Measurements from ENCODE around the gene C1QC. TPM values are rescaled to one million over a fixed set of nuclear protein-coding genes. Genes with fewer than 3 reads are reported as not detected.
A peak's percentile ranks its signal among the peaks of the same experiment; 100 is the strongest.

C1QC gene
- total and polyA plus RNA-seq, 2 of the 8 experiments (the other 6 are each of a cell fraction or from before 2014, with no cell fraction given): not detected

- CTCF ChIA-PET (ENCODE audit: partially characterized antibody): interaction anchor here (0.9 to 2.7 kb wide), 3 partner anchors 11 to 82 kb away, joined by 3 to 9 read pairs (median 4); no protein-coding TSS in a partner anchor
- 45% methylated on average over 5 of the region's 6 CpGs; no CpG with 5 or more reads in 1 of the 2 experiments for WGBS, 2 experiments (ENCODE audit: extremely low coverage in 1 of 2, insufficient coverage in 1 of 2, insufficient read length in 1 of 2, insufficient replicate concordance in 2 of 2, low coverage in 1 of 2, low lambda C conversion rate in 2 of 2, missing lambda C conversion rate in 1 of 2)
- H3K4me2 ChIP-seq (ENCODE audit: insufficient read depth in 1 of 2, low read depth in 2 of 2, low read length in 2 of 2): peak overlapping the region in 1 of 2 experiments; percentile 54; a peak in 2 of 4 replicates
These were observed 34.1 kb upstream of the C1QC start for GRCh38 chr1:22609291-22609690.

More at GRCh38 chr1:22609291-22609690, 34.1 kb upstream of the C1QC start:
- DNase-seq (ENCODE audit: low read depth in 1 of 2, low spot score in 2 of 2) (no peak), FAIRE-seq (no peak)
- H3K36me3 ChIP-seq (ENCODE audit: control insufficient read depth in 2 of 4, insufficient read depth in 4 of 4, low read length in 3 of 4): no peaks in the 10 kb centered on the region
- H3K4me1 ChIP-seq (replicated peaks in 1 of 4; ENCODE audit: control insufficient read depth in 3 of 4, insufficient read depth in 4 of 4, low read length in 3 of 4): peaks cover 0 to 6% (median 3%) of the 10 kb centered on the region in 4 experiments; a peak in 6 of 7 replicates
- H2BK5ac ChIP-seq (ENCODE audit: low read depth, low read length): no peak overlapping the region
- POLR2A ChIA-PET (ENCODE audit: partially characterized antibody): no interaction called here
- H3K9ac ChIP-seq (replicated peaks in 1 of 4; ENCODE audit: extremely low read depth in 1 of 4, low read depth in 3 of 4, low read length in 3 of 4): no peak overlapping the region
- no peak overlapping the region for H2AFZ ChIP-seq (ENCODE audit: low read length)
- H3K56ac ChIP-seq (replicated peaks; ENCODE audit: insufficient read length, low read depth, low read length): no peak overlapping the region
- no peak overlapping the region for H2AK5ac ChIP-seq (ENCODE audit: low read depth, low read length)
- H4K20me1 ChIP-seq (replicated peaks in 1 of 2; ENCODE audit: control insufficient read depth in 1 of 2, insufficient read depth in 2 of 2, low read length in 2 of 2): peaks cover 0 to 7% of the 10 kb centered on the region in 2 experiments
- no peak overlapping the region for H2BK20ac ChIP-seq (ENCODE audit: low read length)
- no peak overlapping the region for H3K18ac ChIP-seq (ENCODE audit: extremely low read depth, low read length)
- no peaks in the 10 kb centered on the region; the same call in 1 of the 2 replicates for H3K23me2 ChIP-seq (ENCODE audit: low read depth, low read length)
- 0 out of 2 replicates have a peak, but pooled peaks have one; percentile 37 for TF ChIP-seq KDM1A (IDR thresholded peaks at IDR 0.05; ENCODE audit: borderline replicate concordance, low read length)
- no peak for TF ChIP-seq HDAC2 (IDR thresholded peaks at IDR 0.05; ENCODE audit: borderline replicate concordance in 1 of 2, low read depth in 2 of 2, low read length in 2 of 2)
- no peak for TF ChIP-seq EZH2 (IDR thresholded peaks at IDR 0.05; ENCODE audit: low read depth, low read length, severe bottlenecking)
- no peak for TF ChIP-seq SIX5 (IDR thresholded peaks at IDR 0.05; ENCODE audit: low read depth, low read length)
- no peak for TF ChIP-seq SIRT6 (IDR thresholded peaks at IDR 0.05; ENCODE audit: low read length)
- no peak for TF ChIP-seq ATF3 (IDR thresholded peaks at IDR 0.05; ENCODE audit: insufficient read depth, low read depth, low read length)
- 0 out of 2 replicates have a peak, but pooled peaks have one; percentile 15 for TF ChIP-seq BACH1 (IDR thresholded peaks at IDR 0.05; ENCODE audit: low read length)
- TF ChIP-seq SIN3A (conservative IDR thresholded peaks at IDR 0.05 in 1 of 2, IDR thresholded peaks at IDR 0.05 in 1 of 2; ENCODE audit: low read depth in 1 of 2, low read length in 2 of 2): 0 out of 4 replicates have a peak, but pooled peaks of 1 of the 2 experiments have one; percentile 35
- TF ChIP-seq BRCA1 (IDR thresholded peaks at IDR 0.05; ENCODE audit: low read depth, low read length): no peak
- H4K5ac ChIP-seq (ENCODE audit: insufficient read length, low read depth, low read length): no peak overlapping the region
- H4K91ac ChIP-seq (replicated peaks; ENCODE audit: insufficient read length, low read length): no peak overlapping the region
- H2BK15ac ChIP-seq (ENCODE audit: low read length): no peak overlapping the region
- no peak overlapping the region for H3K14ac ChIP-seq (ENCODE audit: insufficient read length)
- no peaks in the 10 kb centered on the region for H3K79me1 ChIP-seq (ENCODE audit: low read depth, low read length)
- H2BK12ac ChIP-seq (ENCODE audit: low read depth, low read length): no peak overlapping the region
- no peak overlapping the region for H3K4ac ChIP-seq (replicated peaks; ENCODE audit: insufficient read length, low read depth, low read length)
- no peak overlapping the region for H3K4me3 ChIP-seq (ENCODE audit: extremely low read depth in 1 of 4, insufficient read depth in 2 of 4, low read depth in 3 of 4, low read length in 4 of 4)
- no peaks in the 10 kb centered on the region for H3K9me3 ChIP-seq (ENCODE audit: insufficient read depth in 2 of 2, low read depth in 1 of 2, low read length in 1 of 2)
- H4K8ac ChIP-seq (ENCODE audit: extremely low read depth, insufficient read depth, low read length): no peak overlapping the region
- H2BK120ac ChIP-seq (replicated peaks; ENCODE audit: low read depth, low read length): no peak overlapping the region
- H3K27ac ChIP-seq (ENCODE audit: low read depth, low read length): no peak overlapping the region
- H3K79me2 ChIP-seq (ENCODE audit: control insufficient read depth in 1 of 2, insufficient read depth in 2 of 2, low read length in 2 of 2): no peaks in the 10 kb centered on the region
- peaks cover 0 to 6% (median 0%) of the 10 kb centered on the region in 4 experiments; a peak in 2 of 7 replicates for H3K27me3 ChIP-seq (replicated peaks in 1 of 4; ENCODE audit: control insufficient read depth in 3 of 4, extremely low read depth in 1 of 4, insufficient read depth in 3 of 4, low read length in 3 of 4)
- no peak overlapping the region for H3K23ac ChIP-seq (ENCODE audit: insufficient read length)

All from H1 (cell line).